Loucy (cell line): ENCODE data around the gene LRRK1.

Experiments used
- H2AFZ ChIP-seq: fragments of 200-600 bp; sonication (generic); 2 replicates; pipeline ENCODE4 v1.6.0; 2016; ENCODE audit warnings: antibody characterized with exemption, mild to moderate bottlenecking, low read length, moderate library complexity
- H3F3A ChIP-seq: fragments of 200-600 bp; 2 replicates; pipeline ENCODE4 v1.6.0; 2016; ENCODE audit warnings: antibody characterized with exemption, low read depth, mild to moderate bottlenecking
- H3K27me3 ChIP-seq: fragments of 200-600 bp; sonication (generic); 2 replicates; pipeline ENCODE4 v1.6.1; 2014; ENCODE audit warnings: low read length, mild to moderate bottlenecking; ENCODE audit not compliant: insufficient read depth, poor library complexity, severe bottlenecking
- H3K36me3 ChIP-seq: fragments of 200-600 bp; sonication (generic); 2 replicates; pipeline ENCODE4 v1.6.1; 2016; ENCODE audit warnings: low read length; ENCODE audit not compliant: insufficient read depth
- H3K4me1 ChIP-seq: fragments of 200-600 bp; sonication (generic); 2 replicates; pipeline ENCODE4 v1.5.1; 2014; ENCODE audit warnings: low read length, mild to moderate bottlenecking; ENCODE audit not compliant: insufficient read depth, poor library complexity, severe bottlenecking
- H3K4me2 ChIP-seq: fragments of 200-600 bp; sonication (generic); 2 replicates; pipeline ENCODE4 v1.6.0; 2014; ENCODE audit warnings: antibody characterized with exemption, low read length, low read depth, mild to moderate bottlenecking; ENCODE audit not compliant: poor library complexity, severe bottlenecking
- H3K4me3 ChIP-seq: fragments of 200-600 bp; sonication (generic); 2 replicates; pipeline ENCODE4 v1.5.1; 2014; ENCODE audit warnings: low read length, mild to moderate bottlenecking, mixed read lengths; ENCODE audit not compliant: poor library complexity, severe bottlenecking
- H3K79me2 ChIP-seq: fragments of 200-600 bp; sonication (generic); 2 replicates; pipeline ENCODE4 v1.6.1; 2014; ENCODE audit warnings: low read length; ENCODE audit not compliant: insufficient read depth
- H3K9ac ChIP-seq: fragments of 200-600 bp; sonication (generic); 2 replicates; pipeline ENCODE4 v1.6.0; 2014; ENCODE audit warnings: mild to moderate bottlenecking, low read depth, low read length, moderate library complexity; ENCODE audit not compliant: poor library complexity, severe bottlenecking
- H3K9me2 ChIP-seq: fragments of 200-600 bp; sonication (generic); replicated peaks from 2 replicates; pipeline ENCODE4 v1.6.1; 2016; ENCODE audit warnings: low read depth, low read length, mixed read lengths
- H3K9me3 ChIP-seq: fragments of 200-600 bp; sonication (generic); 2 replicates; pipeline ENCODE4 v1.6.1; 2014; ENCODE audit warnings: mild to moderate bottlenecking, antibody characterized with exemption, low read length, low read depth; ENCODE audit not compliant: insufficient read depth
- H4K20me1 ChIP-seq: fragments of 200-600 bp; sonication (generic); 2 replicates; pipeline ENCODE4 v1.6.0; 2014; ENCODE audit warnings: antibody characterized with exemption, low read length, mild to moderate bottlenecking; ENCODE audit not compliant: insufficient read depth, poor library complexity, severe bottlenecking
- CTCF ChIP-seq: fragments of 200-600 bp; sonication (generic); conservative IDR thresholded peaks from 2 replicates; pipeline ENCODE4 v1.5.1; 2014; ENCODE audit warnings: mild to moderate bottlenecking, antibody characterized with exemption, low read length
- EZH2phosphoT487 ChIP-seq: fragments of 200-600 bp; IDR thresholded peaks from 2 replicates; pipeline ENCODE4 v1.6.1; 2018; ENCODE audit warnings: antibody characterized with exemption, mild to moderate bottlenecking, moderate library complexity, borderline replicate concordance

Gene LRRK1

GRCh38 chr15:100903168-100903554, 16.0 kb upstream of the LRRK1 start:
- no peak overlapping the region for H3K4me3 ChIP-seq
- H3K27me3 ChIP-seq = no peaks in the 10 kb centered on the region
- H3K9me2 ChIP-seq = no peaks in the 10 kb centered on the region
- H3F3A ChIP-seq = no peaks in the 10 kb centered on the region
- no peak overlapping the region for H2AFZ ChIP-seq
- H3K9me3 ChIP-seq = no peaks in the 10 kb centered on the region
- TF ChIP-seq EZH2phosphoT487 = no peak
- no peak for TF ChIP-seq CTCF
- H4K20me1 ChIP-seq = no peaks in the 10 kb centered on the region
- no peak overlapping the region for H3K4me2 ChIP-seq
- H3K4me1 ChIP-seq = no peaks in the 10 kb centered on the region
- no peaks in the 10 kb centered on the region for H3K36me3 ChIP-seq
- H3K9ac ChIP-seq = no peak overlapping the region
- no peaks in the 10 kb centered on the region for H3K79me2 ChIP-seq

- Histone ChIP-seq H2AFZ (no peak overlapping the region), H3K4me1 (no peaks in the 10 kb centered on the region), H4K20me1 (no peaks in the 10 kb centered on the region), H3K4me2 (no peak overlapping the region), H3K36me3 (no peaks in the 10 kb centered on the region), H3K9me3 (no peaks in the 10 kb centered on the region), H3K27me3 (no peaks in the 10 kb centered on the region), H3K9ac (no peak overlapping the region), H3K4me3 (no peak overlapping the region), H3K79me2 (no peaks in the 10 kb centered on the region), H3K9me2 (no peaks in the 10 kb centered on the region), H3F3A (no peaks in the 10 kb centered on the region)
- TF ChIP-seq CTCF (no peak), EZH2phosphoT487 (no peak)
Measured at GRCh38 chr15:100905850-100906249, 13.3 kb upstream of the LRRK1 start.

- H3K79me2 ChIP-seq = no peaks in the 10 kb centered on the region
- no peak overlapping the region for H3K4me3 ChIP-seq
- H3K9me2 ChIP-seq = no peaks in the 10 kb centered on the region
- no peaks in the 10 kb centered on the region for H3K27me3 ChIP-seq
- no peak overlapping the region for H2AFZ ChIP-seq
- no peaks in the 10 kb centered on the region for H3K9me3 ChIP-seq
- TF ChIP-seq EZH2phosphoT487 = no peak
- TF ChIP-seq CTCF = no peak
- H4K20me1 ChIP-seq = no peaks in the 10 kb centered on the region
- no peaks in the 10 kb centered on the region for H3K36me3 ChIP-seq
- H3K4me2 ChIP-seq = no peak overlapping the region
- H3F3A ChIP-seq = no peaks in the 10 kb centered on the region
- H3K9ac ChIP-seq = no peak overlapping the region
- no peaks in the 10 kb centered on the region for H3K4me1 ChIP-seq
Measured at GRCh38 chr15:100908466-100908865, 10.7 kb upstream of the LRRK1 start.
